GM12891 (cell line): ENCODE data around the gene RFNG.
"Not testable (repeated sequence)": the region's sequence is repeated elsewhere in the genome, so short reads cannot be mapped to it uniquely, and the experiment has no call there.

Source experiments
- POLR2A ChIP-seq: IDR thresholded peaks from 2 replicates; pipeline ENCODE4 v1.6.1; 2011; ENCODE audit warnings: low read depth, low read length, control low read depth
- POLR2AphosphoS5 ChIP-seq: IDR thresholded peaks from 2 replicates; pipeline ENCODE4 v1.6.1; 2011; ENCODE audit warnings: low read depth, low read length, control low read depth
- SPI1 ChIP-seq: IDR thresholded peaks from 2 replicates; pipeline ENCODE4 v1.6.1; 2011; ENCODE audit warnings: low read depth, low read length, control low read depth
- TAF1 ChIP-seq: IDR thresholded peaks from 2 replicates; pipeline ENCODE4 v1.6.1; 2011; ENCODE audit warnings: low read depth, low read length, control low read depth

DNA sequence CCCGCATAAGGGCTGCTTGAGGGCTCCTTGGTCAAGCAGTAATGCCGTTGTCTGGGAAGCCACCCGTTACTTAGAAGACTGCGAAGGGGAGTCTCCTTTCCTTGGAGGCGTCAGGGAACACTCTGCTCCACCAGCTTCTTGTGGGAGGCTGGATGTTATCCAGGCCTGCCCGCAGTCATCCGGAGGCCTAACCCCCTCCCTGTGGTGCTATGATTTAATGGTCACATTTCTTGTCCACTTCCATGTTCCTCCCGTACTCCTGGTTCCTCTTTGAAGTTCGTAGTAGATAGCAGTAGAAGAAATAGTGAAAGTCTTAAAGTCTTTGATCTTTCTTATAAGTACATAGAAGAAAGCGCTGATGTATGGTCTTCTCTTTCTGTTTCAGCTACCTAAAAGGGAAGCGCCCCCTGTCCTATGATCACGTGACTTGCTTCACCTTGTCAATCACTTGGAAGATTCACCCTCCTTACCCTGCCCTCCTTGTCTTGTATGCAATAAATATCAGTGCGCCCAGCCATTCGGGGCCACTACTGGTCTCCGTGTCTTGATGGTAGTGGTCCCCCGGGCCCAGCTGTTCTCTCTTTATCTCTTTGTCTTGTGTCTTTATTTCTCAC is 12.7 kb downstream of the RFNG start:
- not testable (repeated sequence) for TF ChIP-seq TAF1, POLR2A, POLR2AphosphoS5
- TF ChIP-seq SPI1: 0 out of 2 replicates have a peak, but pooled peaks have one; percentile 38
